ENCODE results near the gene FAM186B. TPM values are rescaled to one million over a fixed set of nuclear protein-coding genes. Genes with fewer than 3 reads are reported as not detected.

The FAM186B gene
- total and polyA plus RNA-seq, 2 of the 13 experiments (the other 11 are each of a cell fraction or from before 2014, with no cell fraction given) = 0.07 to 0.20 TPM

- Histone ChIP-seq H3K9ac (ENCODE audit: insufficient read depth, low read depth, low read length) (no peak overlapping the region), H3K4me3 (replicated peaks in 1 of 3; ENCODE audit: insufficient read depth in 1 of 3, low read depth in 2 of 3, low read length in 3 of 3) (no peak overlapping the region), H2AFZ (ENCODE audit: low read length) (no peak overlapping the region), H3K4me1 (ENCODE audit: insufficient read depth, low read length) (peaks cover 10% of the 10 kb centered on the region), H3K36me3 (replicated peaks in 1 of 2; ENCODE audit: control insufficient read depth in 1 of 2, insufficient read depth in 2 of 2, low read length in 2 of 2) (peaks cover 33 to 77% of the 10 kb centered on the region in 2 experiments), H3K9me3 (ENCODE audit: low read length) (no peaks in the 10 kb centered on the region), H3K27ac (ENCODE audit: extremely low read length, insufficient read depth, low read length) (no peak overlapping the region), H4K20me1 (ENCODE audit: insufficient read depth, low read length) (no peaks in the 10 kb centered on the region), H3K79me2 (ENCODE audit: insufficient read depth, low read length) (peaks cover 11% of the 10 kb centered on the region), H3K27me3 (ENCODE audit: control insufficient read depth in 1 of 2, insufficient read depth in 2 of 2, low read length in 2 of 2) (no peaks in the 10 kb centered on the region; a peak in 1 of 5 replicates), H3K4me2 (ENCODE audit: low read depth, low read length) (no peak overlapping the region)
- WGBS (ENCODE audit: low lambda C conversion rate) = 88% methylated on average over 6 of the region's 6 CpGs
- no TSS peak for BruUV-seq (replicated peaks)
- no peak for TF ChIP-seq NCOA1 (CRISPR knock-in tag; IDR thresholded peaks at IDR 0.05)
- in situ Hi-C loops (cut with HindIII; ENCODE audit: extremely low pct_ligation_motif_present, low pct_unique_long_range_greater_than_20kb) = no loop called here
- POLR2A ChIA-PET = interaction anchor here (1.5 kb wide), 1 partner anchor 12 kb away, joined by 3 read pairs; no protein-coding TSS in a partner anchor
- CTCF ChIA-PET (ENCODE audit: low intra/inter-chr PET ratio, low total read pairs) = no interaction called here
- intact Hi-C loops (cut with micrococcal nuclease; ENCODE audit: unreplicated experiment) = no loop called here
- FAIRE-seq (no peak), ATAC-seq (no peak), DNase-seq (ENCODE audit: low spot score) (no peak)
Observed at GRCh38 chr12:49562233-49562632, 43.2 kb downstream of the FAM186B start.

- Histone ChIP-seq H3K36me3 (replicated peaks in 1 of 2; ENCODE audit: control insufficient read depth in 1 of 2, insufficient read depth in 2 of 2, low read length in 2 of 2) (peaks cover 33 to 73% of the 10 kb centered on the region in 2 experiments), H3K4me2 (ENCODE audit: low read depth, low read length) (no peak overlapping the region), H3K27me3 (ENCODE audit: control insufficient read depth in 1 of 2, insufficient read depth in 2 of 2, low read length in 2 of 2) (no peaks in the 10 kb centered on the region), H3K27ac (ENCODE audit: extremely low read length, insufficient read depth, low read length) (no peak overlapping the region), H3K4me3 (replicated peaks in 1 of 3; ENCODE audit: insufficient read depth in 1 of 3, low read depth in 2 of 3, low read length in 3 of 3) (no peak overlapping the region), H3K9ac (ENCODE audit: insufficient read depth, low read depth, low read length) (no peak overlapping the region), H3K9me3 (ENCODE audit: low read length) (no peaks in the 10 kb centered on the region), H2AFZ (ENCODE audit: low read length) (no peak overlapping the region), H3K79me2 (ENCODE audit: insufficient read depth, low read length) (no peaks in the 10 kb centered on the region), H4K20me1 (ENCODE audit: insufficient read depth, low read length) (no peaks in the 10 kb centered on the region), H3K4me1 (ENCODE audit: insufficient read depth, low read length) (peaks cover 12% of the 10 kb centered on the region)
- TF ChIP-seq, protein P1, sequence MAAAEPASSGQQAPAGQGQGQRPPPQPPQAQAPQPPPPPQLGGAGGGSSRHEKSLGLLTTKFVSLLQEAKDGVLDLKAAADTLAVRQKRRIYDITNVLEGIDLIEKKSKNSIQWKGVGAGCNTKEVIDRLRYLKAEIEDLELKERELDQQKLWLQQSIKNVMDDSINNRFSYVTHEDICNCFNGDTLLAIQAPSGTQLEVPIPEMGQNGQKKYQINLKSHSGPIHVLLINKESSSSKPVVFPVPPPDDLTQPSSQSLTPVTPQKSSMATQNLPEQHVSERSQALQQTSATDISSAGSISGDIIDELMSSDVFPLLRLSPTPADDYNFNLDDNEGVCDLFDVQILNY (CRISPR knock-in tag; conservative IDR thresholded peaks at IDR 0.05) = no peak
- TF ChIP-seq SRSF1 (optimal IDR thresholded peaks at IDR 0.05; ENCODE audit: low read depth, low read length) = no peak
- no peak for TF ChIP-seq ZMYM3 (CRISPR knock-in tag; IDR thresholded peaks at IDR 0.05)
- no peak for TF ChIP-seq ONECUT2 (CRISPR knock-in tag; IDR thresholded peaks at IDR 0.05)
- TF ChIP-seq ZBTB39 (CRISPR knock-in tag; IDR thresholded peaks at IDR 0.05) = no peak
- 96% methylated on average over 7 of the region's 7 CpGs for WGBS (ENCODE audit: low lambda C conversion rate)
- no TSS peak for BruUV-seq (replicated peaks)
- ATAC-seq = no peak
- ChIA-PET CTCF (ENCODE audit: low intra/inter-chr PET ratio, low total read pairs) (no interaction called here), POLR2A (interaction anchor here (1.4 kb wide), 1 partner anchor 10 kb away, joined by 5 read pairs; no protein-coding TSS in a partner anchor)
- DNase-seq (ENCODE audit: low spot score) = no peak
- no peak for FAIRE-seq
- intact Hi-C loops (cut with micrococcal nuclease; ENCODE audit: unreplicated experiment) (no loop called here), in situ Hi-C loops (cut with HindIII; ENCODE audit: extremely low pct_ligation_motif_present, low pct_unique_long_range_greater_than_20kb) (no loop called here)
Observed at GRCh38 chr12:49560695-49561094, 44.7 kb downstream of the FAM186B start.
